ENCODE measurements around the gene WRAP53. TPM values are rescaled to one million over a fixed set of nuclear protein-coding genes. Genes with fewer than 3 reads are reported as not detected.

Gene WRAP53
- total RNA-seq, 2 experiments from 2014 or later, result 24.8 to 30.7 TPM

DNA sequence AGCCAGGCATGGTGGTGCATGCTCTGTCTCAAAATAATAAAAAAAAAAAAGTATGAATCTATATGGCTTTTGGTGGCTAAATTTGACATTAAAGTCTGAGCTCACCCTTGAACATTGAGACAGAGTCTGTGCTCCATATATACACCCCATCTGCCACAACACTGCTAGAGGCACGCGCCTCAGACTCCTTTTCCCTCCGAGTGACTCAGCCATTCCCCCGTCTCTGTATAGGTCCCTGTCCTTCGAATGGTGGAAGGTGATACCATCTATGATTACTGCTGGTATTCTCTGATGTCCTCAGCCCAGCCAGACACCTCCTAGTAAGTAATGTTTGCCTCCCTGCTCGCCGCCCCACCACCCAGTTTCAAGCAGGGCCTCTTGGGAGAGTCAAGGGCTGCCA is 12.2 kb downstream of the WRAP53 start:
- intact Hi-C loops (cut with micrococcal nuclease; ENCODE audit: unreplicated experiment), result no loop called here
- TF ChIP-seq, protein P1, sequence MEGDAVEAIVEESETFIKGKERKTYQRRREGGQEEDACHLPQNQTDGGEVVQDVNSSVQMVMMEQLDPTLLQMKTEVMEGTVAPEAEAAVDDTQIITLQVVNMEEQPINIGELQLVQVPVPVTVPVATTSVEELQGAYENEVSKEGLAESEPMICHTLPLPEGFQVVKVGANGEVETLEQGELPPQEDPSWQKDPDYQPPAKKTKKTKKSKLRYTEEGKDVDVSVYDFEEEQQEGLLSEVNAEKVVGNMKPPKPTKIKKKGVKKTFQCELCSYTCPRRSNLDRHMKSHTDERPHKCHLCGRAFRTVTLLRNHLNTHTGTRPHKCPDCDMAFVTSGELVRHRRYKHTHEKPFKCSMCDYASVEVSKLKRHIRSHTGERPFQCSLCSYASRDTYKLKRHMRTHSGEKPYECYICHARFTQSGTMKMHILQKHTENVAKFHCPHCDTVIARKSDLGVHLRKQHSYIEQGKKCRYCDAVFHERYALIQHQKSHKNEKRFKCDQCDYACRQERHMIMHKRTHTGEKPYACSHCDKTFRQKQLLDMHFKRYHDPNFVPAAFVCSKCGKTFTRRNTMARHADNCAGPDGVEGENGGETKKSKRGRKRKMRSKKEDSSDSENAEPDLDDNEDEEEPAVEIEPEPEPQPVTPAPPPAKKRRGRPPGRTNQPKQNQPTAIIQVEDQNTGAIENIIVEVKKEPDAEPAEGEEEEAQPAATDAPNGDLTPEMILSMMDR (conservative IDR thresholded peaks at IDR 0.05; ENCODE audit: low read length), result no peak
- TF ChIP-seq EZH2phosphoT487 (IDR thresholded peaks at IDR 0.05; ENCODE audit: borderline replicate concordance, low read depth, low read length), result no peak
- H3K9me2 ChIP-seq (ENCODE audit: insufficient read depth, low read length), result no peaks in the 10 kb centered on the region
- no peaks in the 10 kb centered on the region for H3K4me1 ChIP-seq (ENCODE audit: insufficient read depth, low read length, poor library complexity, severe bottlenecking)
- H3K79me2 ChIP-seq (ENCODE audit: insufficient read depth, low read depth, low read length), result no peaks in the 10 kb centered on the region
- CTCF ChIA-PET (ENCODE audit: unreplicated experiment), result no interaction called here
- H3K36me3 ChIP-seq (ENCODE audit: insufficient read depth, low read length), result peaks cover 26% of the 10 kb centered on the region
- BruUV-seq (replicated peaks), result no TSS peak
- no peaks in the 10 kb centered on the region; the same call in 1 of the 2 replicates for H4K20me1 ChIP-seq (ENCODE audit: insufficient read depth, low read length)
- no peaks in the 10 kb centered on the region for H3K9me3 ChIP-seq (ENCODE audit: low read length)
- no peak overlapping the region for H3K4me3 ChIP-seq (ENCODE audit: low read depth, low read length, poor library complexity, severe bottlenecking)
- H2AFZ ChIP-seq (ENCODE audit: low read length), result no peak overlapping the region
- H3K4me2 ChIP-seq (ENCODE audit: low read length), result no peak overlapping the region
- H3K27ac ChIP-seq (ENCODE audit: low read depth, low read length, poor library complexity, severe bottlenecking), result no peak overlapping the region
- POLR2A ChIA-PET, result interaction anchor here (0.6 kb wide), 1 partner anchor 179 kb away, joined by 3 read pairs; no protein-coding TSS in a partner anchor
- DNase-seq (ENCODE audit: low spot score), result no peak

DNA sequence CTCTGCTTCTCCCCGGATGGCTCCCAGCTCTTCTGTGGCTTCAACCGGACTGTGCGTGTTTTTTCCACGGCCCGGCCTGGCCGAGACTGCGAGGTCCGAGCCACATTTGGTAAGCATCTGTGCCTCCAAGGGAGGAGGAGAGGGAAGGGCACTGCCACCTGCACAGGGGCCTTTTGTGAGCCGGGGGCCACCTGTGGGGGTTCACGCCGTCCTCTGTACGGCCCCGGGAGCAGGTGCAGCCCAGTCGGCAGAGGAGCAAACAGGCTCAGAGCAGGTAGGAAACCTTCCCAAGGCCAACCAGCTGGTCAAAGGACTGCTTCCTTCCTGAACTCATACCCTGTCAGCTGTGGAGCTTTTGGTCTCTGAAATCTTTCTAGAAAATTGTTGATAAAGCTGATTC is 13.4 kb downstream of the WRAP53 start:
- Histone ChIP-seq H3K9me2 (ENCODE audit: insufficient read depth, low read length) (no peaks in the 10 kb centered on the region), H3K36me3 (ENCODE audit: insufficient read depth, low read length) (peaks cover 17% of the 10 kb centered on the region), H3K79me2 (ENCODE audit: insufficient read depth, low read depth, low read length) (no peaks in the 10 kb centered on the region), H3K4me1 (ENCODE audit: insufficient read depth, low read length, poor library complexity, severe bottlenecking) (no peaks in the 10 kb centered on the region), H3K4me2 (ENCODE audit: low read length) (no peak overlapping the region), H2AFZ (ENCODE audit: low read length) (no peak overlapping the region), H3K9me3 (ENCODE audit: low read length) (no peaks in the 10 kb centered on the region), H3K27ac (ENCODE audit: low read depth, low read length, poor library complexity, severe bottlenecking) (no peak overlapping the region), H3K4me3 (ENCODE audit: low read depth, low read length, poor library complexity, severe bottlenecking) (no peak overlapping the region), H4K20me1 (ENCODE audit: insufficient read depth, low read length) (no peaks in the 10 kb centered on the region; the same call in 1 of the 2 replicates)
- ChIA-PET CTCF (ENCODE audit: unreplicated experiment) (no interaction called here), POLR2A (no interaction called here)
- BruUV-seq (replicated peaks), result no TSS peak
- no peak for DNase-seq (ENCODE audit: low spot score)
- intact Hi-C loops (cut with micrococcal nuclease; ENCODE audit: unreplicated experiment), result no loop called here
- no peak for TF ChIP-seq EZH2phosphoT487 (IDR thresholded peaks at IDR 0.05; ENCODE audit: borderline replicate concordance, low read depth, low read length)
- TF ChIP-seq, protein P1 (conservative IDR thresholded peaks at IDR 0.05; ENCODE audit: low read length), result no peak

DNA sequence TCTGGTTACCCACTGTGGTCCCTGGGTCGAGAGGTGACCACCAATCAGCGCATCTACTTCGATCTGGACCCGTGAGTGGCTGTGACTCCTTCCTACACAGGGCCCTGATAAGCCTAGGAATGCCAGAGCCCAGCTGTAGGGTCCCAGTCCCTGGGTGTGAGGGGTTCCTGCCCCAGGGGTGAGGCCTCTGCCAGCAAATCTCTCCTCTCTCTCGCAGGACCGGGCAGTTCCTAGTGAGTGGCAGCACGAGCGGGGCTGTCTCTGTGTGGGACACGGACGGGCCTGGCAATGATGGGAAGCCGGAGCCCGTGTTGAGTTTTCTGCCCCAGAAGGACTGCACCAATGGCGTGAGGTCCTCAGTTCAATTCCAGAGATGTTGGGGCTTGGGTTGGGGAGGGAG is 14.5 kb downstream of the WRAP53 start:
- TSS peak; percentile 67 for BruUV-seq (replicated peaks)
- H2AFZ ChIP-seq (ENCODE audit: low read length), result no peak overlapping the region
- CTCF ChIA-PET (ENCODE audit: unreplicated experiment), result no interaction called here
- H3K4me1 ChIP-seq (ENCODE audit: insufficient read depth, low read length, poor library complexity, severe bottlenecking), result no peaks in the 10 kb centered on the region
- peaks cover 13% of the 10 kb centered on the region for H3K36me3 ChIP-seq (ENCODE audit: insufficient read depth, low read length)
- no peak for DNase-seq (ENCODE audit: low spot score)
- H3K4me3 ChIP-seq (ENCODE audit: low read depth, low read length, poor library complexity, severe bottlenecking), result no peak overlapping the region
- TF ChIP-seq, protein P1 (conservative IDR thresholded peaks at IDR 0.05; ENCODE audit: low read length), result no peak
- TF ChIP-seq EZH2phosphoT487 (IDR thresholded peaks at IDR 0.05; ENCODE audit: borderline replicate concordance, low read depth, low read length), result no peak
- no peaks in the 10 kb centered on the region; the same call in 1 of the 2 replicates for H4K20me1 ChIP-seq (ENCODE audit: insufficient read depth, low read length)
- no peaks in the 10 kb centered on the region for H3K9me2 ChIP-seq (ENCODE audit: insufficient read depth, low read length)
- H3K79me2 ChIP-seq (ENCODE audit: insufficient read depth, low read depth, low read length), result no peaks in the 10 kb centered on the region
- H3K4me2 ChIP-seq (ENCODE audit: low read length), result no peak overlapping the region
- H3K9me3 ChIP-seq (ENCODE audit: low read length), result no peaks in the 10 kb centered on the region
- intact Hi-C loops (cut with micrococcal nuclease; ENCODE audit: unreplicated experiment), result no loop called here
- POLR2A ChIA-PET, result no interaction called here
- no peak overlapping the region for H3K27ac ChIP-seq (ENCODE audit: low read depth, low read length, poor library complexity, severe bottlenecking)
